ENCODE measurements around the gene DPM2. TPM values are rescaled to one million over a fixed set of nuclear protein-coding genes. Genes with fewer than 3 reads are reported as not detected.

DPM2 gene
- total RNA-seq, 1 donor from 2014 or later = 26.3 TPM

DNA sequence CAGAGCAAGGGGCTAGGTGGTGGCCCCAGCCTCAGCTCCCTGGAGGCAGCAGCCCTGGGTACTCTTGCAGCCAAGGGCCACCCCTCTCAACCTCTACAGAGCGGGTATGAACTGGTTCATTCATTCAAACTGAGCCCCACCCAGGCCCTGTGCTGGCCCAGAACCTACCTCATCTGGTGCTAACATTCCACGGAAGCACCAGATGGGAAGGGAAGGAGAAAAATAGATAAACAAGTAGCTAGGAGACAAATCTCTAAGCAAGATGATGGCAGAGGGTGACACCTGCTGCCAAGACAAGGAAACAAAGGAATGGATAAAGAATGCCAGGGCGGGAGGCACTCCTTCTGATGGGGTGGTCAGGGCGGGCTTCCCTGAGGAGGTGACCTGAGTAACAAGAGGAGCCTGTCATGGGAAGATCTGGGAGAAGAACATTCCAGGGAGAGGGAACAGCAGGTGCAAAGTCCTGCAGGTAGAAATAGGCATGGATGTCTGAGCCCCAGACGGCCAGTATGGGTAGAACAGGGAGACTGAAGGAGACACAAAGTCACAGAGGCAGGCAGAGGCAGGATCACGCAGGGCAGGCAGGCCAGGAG is 26.9 kb downstream of the DPM2 start:
- Mint-ChIP-seq H3K36me3 (ENCODE audit: low read depth) (peaks cover 7% of the 10 kb centered on the region), H3K9me3 (ENCODE audit: low read depth) (no peaks in the 10 kb centered on the region), H3K4me3 (ENCODE audit: unreplicated experiment) (no peak overlapping the region), H3K27me3 (ENCODE audit: low read depth) (no peaks in the 10 kb centered on the region), H3K27ac (ENCODE audit: unreplicated experiment) (no peak overlapping the region), H3K4me1 (ENCODE audit: low read depth) (peaks cover 14% of the 10 kb centered on the region)
- TF ChIP-seq, protein P1, sequence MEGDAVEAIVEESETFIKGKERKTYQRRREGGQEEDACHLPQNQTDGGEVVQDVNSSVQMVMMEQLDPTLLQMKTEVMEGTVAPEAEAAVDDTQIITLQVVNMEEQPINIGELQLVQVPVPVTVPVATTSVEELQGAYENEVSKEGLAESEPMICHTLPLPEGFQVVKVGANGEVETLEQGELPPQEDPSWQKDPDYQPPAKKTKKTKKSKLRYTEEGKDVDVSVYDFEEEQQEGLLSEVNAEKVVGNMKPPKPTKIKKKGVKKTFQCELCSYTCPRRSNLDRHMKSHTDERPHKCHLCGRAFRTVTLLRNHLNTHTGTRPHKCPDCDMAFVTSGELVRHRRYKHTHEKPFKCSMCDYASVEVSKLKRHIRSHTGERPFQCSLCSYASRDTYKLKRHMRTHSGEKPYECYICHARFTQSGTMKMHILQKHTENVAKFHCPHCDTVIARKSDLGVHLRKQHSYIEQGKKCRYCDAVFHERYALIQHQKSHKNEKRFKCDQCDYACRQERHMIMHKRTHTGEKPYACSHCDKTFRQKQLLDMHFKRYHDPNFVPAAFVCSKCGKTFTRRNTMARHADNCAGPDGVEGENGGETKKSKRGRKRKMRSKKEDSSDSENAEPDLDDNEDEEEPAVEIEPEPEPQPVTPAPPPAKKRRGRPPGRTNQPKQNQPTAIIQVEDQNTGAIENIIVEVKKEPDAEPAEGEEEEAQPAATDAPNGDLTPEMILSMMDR (IDR thresholded peaks at IDR 0.05) = peak; percentile 69
- no peak for DNase-seq (ENCODE audit: low spot score)

DNA sequence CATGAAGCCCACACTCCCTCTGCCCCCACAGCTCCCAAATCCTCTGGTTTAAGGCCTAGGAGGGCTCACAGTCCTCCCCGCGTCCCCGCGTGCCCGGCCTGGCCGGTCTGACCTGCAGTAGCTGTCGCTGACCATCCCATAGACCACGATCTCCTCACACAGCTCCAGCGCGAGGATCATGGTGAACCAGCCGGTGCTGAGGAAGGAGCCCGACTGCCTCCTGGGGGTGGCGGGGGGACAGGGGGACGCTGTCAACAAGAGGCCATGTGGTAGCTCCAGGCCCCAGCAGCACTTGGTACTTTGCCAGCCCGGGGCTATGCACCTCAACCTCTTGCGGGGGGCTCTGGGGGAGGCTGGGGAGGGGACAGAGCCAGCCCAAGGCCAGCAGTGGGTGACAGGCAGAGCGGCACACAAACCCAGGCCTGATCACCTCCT is 27.8 kb downstream of the DPM2 start:
- Mint-ChIP-seq H3K27ac (ENCODE audit: unreplicated experiment) (no peak overlapping the region), H3K9me3 (ENCODE audit: low read depth) (no peaks in the 10 kb centered on the region), H3K36me3 (ENCODE audit: low read depth) (peaks cover 7% of the 10 kb centered on the region), H3K27me3 (ENCODE audit: low read depth) (no peaks in the 10 kb centered on the region), H3K4me1 (ENCODE audit: low read depth) (peaks cover 9% of the 10 kb centered on the region), H3K4me3 (ENCODE audit: unreplicated experiment) (no peak overlapping the region)
- peak; percentile 88 for DNase-seq (ENCODE audit: low spot score)
- TF ChIP-seq, protein P1 (IDR thresholded peaks at IDR 0.05) = no peak

DNA sequence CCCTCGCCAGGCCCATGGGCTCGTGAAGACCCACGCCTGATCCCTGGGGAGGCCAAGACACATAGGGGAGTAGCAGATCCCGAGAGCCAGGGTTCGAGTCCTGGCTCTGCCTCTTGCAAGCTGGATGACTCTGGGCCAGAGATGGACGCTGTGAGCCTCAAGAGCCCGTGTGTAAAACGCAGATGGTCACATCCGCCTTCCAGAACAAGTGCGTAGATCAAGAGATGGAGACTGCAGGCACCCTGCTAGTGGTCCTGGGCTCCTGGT is 29.1 kb downstream of the DPM2 start:
- peaks cover 17% of the 10 kb centered on the region for H3K4me1 Mint-ChIP-seq (ENCODE audit: low read depth)
- DNase-seq (ENCODE audit: low spot score) = no peak
- peaks cover 7% of the 10 kb centered on the region for H3K36me3 Mint-ChIP-seq (ENCODE audit: low read depth)
- H3K27ac Mint-ChIP-seq (ENCODE audit: unreplicated experiment) = no peak overlapping the region
- H3K4me3 Mint-ChIP-seq (ENCODE audit: unreplicated experiment) = no peak overlapping the region
- no peaks in the 10 kb centered on the region for H3K27me3 Mint-ChIP-seq (ENCODE audit: low read depth)
- H3K9me3 Mint-ChIP-seq (ENCODE audit: low read depth) = no peaks in the 10 kb centered on the region
- TF ChIP-seq, protein P1 (IDR thresholded peaks at IDR 0.05) = no peak

DNA sequence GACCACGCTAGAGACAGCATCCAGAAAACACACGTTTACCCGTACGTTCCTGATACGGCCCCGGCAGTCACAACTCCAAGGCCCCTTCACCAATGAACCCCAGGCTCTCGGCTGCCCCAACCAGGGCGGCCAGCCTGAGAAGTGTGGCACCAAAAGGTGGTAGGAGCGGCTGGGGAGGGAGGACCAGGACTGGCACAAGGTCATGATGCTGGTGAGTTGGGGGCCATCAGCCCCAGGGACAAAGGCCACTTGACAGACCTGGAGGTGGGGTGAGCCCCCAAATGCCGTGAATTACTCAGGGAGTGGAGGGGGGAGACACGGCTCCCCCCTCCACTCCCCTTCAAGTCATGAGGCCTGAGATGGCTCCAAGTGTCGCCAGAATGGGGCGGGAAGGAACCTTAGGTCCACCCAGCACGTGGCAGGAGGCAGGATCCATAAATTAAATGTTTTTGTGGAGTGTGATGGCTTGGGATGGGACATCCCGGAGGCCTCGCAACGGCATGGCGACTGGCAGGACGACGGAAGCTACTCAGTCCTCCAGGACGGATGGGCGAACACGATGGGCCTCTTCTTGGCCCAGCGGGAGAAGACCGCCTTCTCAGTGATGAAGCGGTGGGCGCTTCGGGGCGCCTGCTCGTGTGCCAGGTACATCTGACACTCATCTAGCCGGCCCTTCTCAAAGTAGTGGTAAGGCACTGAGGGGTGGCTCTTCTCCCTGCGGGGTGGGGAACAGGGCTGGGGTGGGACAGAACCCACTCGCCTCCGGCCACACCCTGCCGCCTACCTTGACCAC is 29.6 kb downstream of the DPM2 start:
- peak; percentile 83 for DNase-seq (ENCODE audit: low spot score)
- peaks cover 7% of the 10 kb centered on the region for H3K36me3 Mint-ChIP-seq (ENCODE audit: low read depth)

DNA sequence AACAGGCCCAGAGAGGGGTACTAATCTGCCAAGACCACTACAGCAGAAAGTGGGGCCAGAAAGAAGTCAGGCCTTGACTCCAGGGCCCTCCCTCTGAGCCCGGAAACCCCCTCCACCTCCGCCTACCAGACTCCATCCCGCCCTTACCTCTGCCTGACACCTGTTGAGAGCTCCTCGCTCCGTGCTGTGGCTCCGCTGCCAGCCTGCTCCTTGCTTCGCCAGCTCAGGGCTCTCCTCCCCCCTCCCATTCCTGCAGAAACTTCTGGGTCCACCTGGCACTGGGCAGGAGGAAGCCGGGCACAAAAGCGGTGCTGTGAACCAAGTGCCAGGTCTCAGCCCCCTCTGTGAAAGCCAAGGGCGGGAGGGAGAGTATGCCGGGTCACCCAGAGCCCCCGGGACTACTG is 31.9 kb downstream of the DPM2 start:
- no peak overlapping the region for H3K4me3 Mint-ChIP-seq (ENCODE audit: unreplicated experiment)
- DNase-seq (ENCODE audit: low spot score) = peak; percentile 69
- H3K27ac Mint-ChIP-seq (ENCODE audit: unreplicated experiment) = peak overlapping the region; percentile 73
- H3K36me3 Mint-ChIP-seq (ENCODE audit: low read depth) = peaks cover 2% of the 10 kb centered on the region
- H3K9me3 Mint-ChIP-seq (ENCODE audit: low read depth) = no peaks in the 10 kb centered on the region
- no peaks in the 10 kb centered on the region for H3K27me3 Mint-ChIP-seq (ENCODE audit: low read depth)
- peaks cover 27% of the 10 kb centered on the region for H3K4me1 Mint-ChIP-seq (ENCODE audit: low read depth)
- TF ChIP-seq, protein P1 (IDR thresholded peaks at IDR 0.05) = no peak

More for the DNA sequence above, 29.6 kb downstream of the DPM2 start:
- TF ChIP-seq, protein P1 (IDR thresholded peaks at IDR 0.05) = no peak
- Mint-ChIP-seq H3K9me3 (ENCODE audit: low read depth) (no peaks in the 10 kb centered on the region), H3K27ac (ENCODE audit: unreplicated experiment) (no peak overlapping the region), H3K4me3 (ENCODE audit: unreplicated experiment) (no peak overlapping the region), H3K27me3 (ENCODE audit: low read depth) (no peaks in the 10 kb centered on the region), H3K4me1 (ENCODE audit: low read depth) (peaks cover 23% of the 10 kb centered on the region)

Measured in chondrocyte (in vitro differentiated cells).